ENCODE data around the gene PPARGC1A.

The PPARGC1A gene

GRCh38 chr4:23909671-23910070 is 19.8 kb upstream of the PPARGC1A start:
- DNase-seq = no peak

- no peak for DNase-seq
Observed at GRCh38 chr4:23906839-23907238, 17.0 kb upstream of the PPARGC1A start.

GRCh38 chr4:23904639-23905071 is 14.8 kb upstream of the PPARGC1A start:
- no peak for DNase-seq

GRCh38 chr4:23903859-23904438 is 14.1 kb upstream of the PPARGC1A start:
- DNase-seq = no peak

- DNase-seq = no peak
Observed at GRCh38 chr4:23902222-23902804, 12.5 kb upstream of the PPARGC1A start.

GRCh38 chr4:23900636-23901035 is 10.8 kb upstream of the PPARGC1A start:
- no peak for DNase-seq

GRCh38 chr4:23899565-23899964 is 9.7 kb upstream of the PPARGC1A start:
- DNase-seq = no peak

- DNase-seq = no peak
Observed at GRCh38 chr4:23897564-23898109, 7.8 kb upstream of the PPARGC1A start.

- DNase-seq = peak; percentile 9
Observed at GRCh38 chr4:23894021-23894420, 4.2 kb upstream of the PPARGC1A start.

GRCh38 chr4:23891064-23891421 is 1.2 kb upstream of the PPARGC1A start:
- DNase-seq = no peak

- DNase-seq = no peak
Observed at GRCh38 chr4:23890369-23891063, 669 bp upstream of the PPARGC1A start.

- DNase-seq = no peak
Observed at GRCh38 chr4:23889391-23889790, 456 bp downstream of the PPARGC1A start.

- peak; percentile 86 for DNase-seq
Observed at GRCh38 chr4:23888421-23889319, 1.2 kb downstream of the PPARGC1A start.

GRCh38 chr4:23887989-23888388 is 1.9 kb downstream of the PPARGC1A start:
- DNase-seq = no peak

GRCh38 chr4:23887173-23887572 is 2.7 kb downstream of the PPARGC1A start:
- no peak for DNase-seq

GRCh38 chr4:23885943-23886590 is 3.8 kb downstream of the PPARGC1A start:
- DNase-seq = no peak

- peak; percentile 43 for DNase-seq
Observed at GRCh38 chr4:23884741-23885140, 5.1 kb downstream of the PPARGC1A start.

- no peak for DNase-seq
Observed at GRCh38 chr4:23884261-23884660, 5.6 kb downstream of the PPARGC1A start.

- no peak for DNase-seq
Observed at GRCh38 chr4:23882976-23883531, 6.8 kb downstream of the PPARGC1A start.

- DNase-seq = no peak
Observed at GRCh38 chr4:23881674-23882337, 8.0 kb downstream of the PPARGC1A start.

- DNase-seq = no peak
Observed at GRCh38 chr4:23881052-23881501, 8.8 kb downstream of the PPARGC1A start.
